Astrocyte (in vitro differentiated cells and primary cell): Measurements from ENCODE around the gene MEGF6.

Experiments used
- CTCF ChIP-seq: IDR thresholded peaks from 2 replicates; pipeline ENCODE4 v1.5.1; 2011; ENCODE audit warnings: low read depth, mild to moderate bottlenecking, inconsistent platforms, low read length, moderate library complexity; ENCODE audit not compliant: insufficient read depth
- EZH2 ChIP-seq: IDR thresholded peaks from 2 replicates; pipeline ENCODE4 v1.6.1; 2012; ENCODE audit warnings: mild to moderate bottlenecking, low read length, inconsistent platforms; ENCODE audit not compliant: insufficient read depth

- no peak for TF ChIP-seq CTCF
- TF ChIP-seq EZH2: no peak
Observed at GRCh38 chr1:3508757-3509415, 102.4 kb downstream of the MEGF6 start.
